MCF 10A (cell line): Measurements from ENCODE around the gene EHBP1L1. TPM values are rescaled to one million over a fixed set of nuclear protein-coding genes. Genes with fewer than 3 reads are reported as not detected.

Experiments
- BruUV-seq: library from RNA; stranded (reverse); fragments of 400-500 nt; replicated peaks from 2 replicates; lab custom pipeline; 2021; lab: Mats Ljungman, UMichigan
- CTCF ChIA-PET: fragments of 300-600 bp; sonication (Branson Sonifier 250); formaldehyde crosslinking; extraction: SDS; loops from one replicate; lab custom pipeline; 2021; ENCODE audit warnings: antibody characterized with exemption, inconsistent platforms; lab: Yijun Ruan, JAX
- POLR2A ChIA-PET: fragments of 300-600, 350-650 bp; sonication (Branson Sonifier 250); formaldehyde crosslinking; extraction: SDS; loops from one replicate; lab custom pipeline; 2020; ENCODE audit warnings: antibody characterized with exemption, inconsistent platforms; lab: Yijun Ruan, JAX
- DNase-seq: peaks from one replicate; pipeline ENCODE4 v3.0.0-alpha.2; 2018; ENCODE audit not compliant: unreplicated experiment
- H3K27ac Mint-ChIP-seq: one replicate; pipeline ENCODE4 v1.8.0; 2022; ENCODE audit warnings: mild to moderate bottlenecking, low read depth, mixed read lengths; ENCODE audit not compliant: unreplicated experiment
- H3K27me3 Mint-ChIP-seq: one replicate; pipeline ENCODE4 v1.8.0; 2022; ENCODE audit warnings: mixed read lengths; ENCODE audit not compliant: insufficient read depth, unreplicated experiment
- H3K36me3 Mint-ChIP-seq: one replicate; pipeline ENCODE4 v1.8.0; 2022; ENCODE audit warnings: mild to moderate bottlenecking, moderate library complexity, mixed read lengths; ENCODE audit not compliant: insufficient read depth, unreplicated experiment
- H3K4me1 Mint-ChIP-seq: one replicate; pipeline ENCODE4 v1.8.0; 2022; ENCODE audit warnings: mixed read lengths; ENCODE audit not compliant: insufficient read depth, unreplicated experiment
- H3K4me3 Mint-ChIP-seq: one replicate; pipeline ENCODE4 v1.8.0; 2022; ENCODE audit warnings: mild to moderate bottlenecking, moderate library complexity, mixed read lengths; ENCODE audit not compliant: unreplicated experiment
- H3K9me3 Mint-ChIP-seq: one replicate; pipeline ENCODE4 v1.8.0; 2022; ENCODE audit warnings: mixed read lengths; ENCODE audit not compliant: unreplicated experiment
- CTCF ChIP-seq: fragments of 200-600 bp; IDR thresholded peaks from one replicate; pipeline ENCODE4 v1.8.0; 2022; ENCODE audit warnings: antibody characterized with exemption, mild to moderate bottlenecking; ENCODE audit not compliant: unreplicated experiment
- intact Hi-C: fragments of 100-400 bp; cut with micrococcal nuclease; formaldehyde crosslinking; loops from 2 replicates; pipeline ENCODE4 v1.14.1; 2022
- total RNA-seq: library from RNA; stranded (reverse); gene quantifications from 2 replicates; pipeline ENCODE4 v1.2.3, GENCODE V29; 2022

EHBP1L1 gene
- total RNA-seq, 1 experiment from 2014 or later, result 31.3 TPM

GRCh38 chr11:65536412-65537295, 39.2 kb upstream of the EHBP1L1 start:
- intact Hi-C loops, result no loop called here
- no TSS peak for BruUV-seq
- Mint-ChIP-seq H3K27ac (no peak overlapping the region), H3K4me3 (no peak overlapping the region), H3K36me3 (peaks cover 16% of the 10 kb centered on the region), H3K4me1 (peaks cover under 1% of the 10 kb centered on the region), H3K27me3 (no peaks in the 10 kb centered on the region), H3K9me3 (no peaks in the 10 kb centered on the region)
- no peak for TF ChIP-seq CTCF
- CTCF ChIA-PET, result interaction anchor here (0.6 to 1.1 kb wide), 4 partner anchors 25 to 264 kb away, joined by 3 to 6 read pairs (median 4); no protein-coding TSS in a partner anchor
- no peak for DNase-seq
- POLR2A ChIA-PET, result interaction anchor here (0.8 to 1.2 kb wide), 3 partner anchors 12 to 29 kb away, joined by 3 to 5 read pairs (median 4); partner anchors contain the start of gene SCYL1

GRCh38 chr11:65537296-65537597, 38.6 kb upstream of the EHBP1L1 start:
- Mint-ChIP-seq H3K36me3 (peaks cover 10% of the 10 kb centered on the region), H3K4me1 (peaks cover 6% of the 10 kb centered on the region), H3K4me3 (no peak overlapping the region), H3K27ac (no peak overlapping the region), H3K27me3 (no peaks in the 10 kb centered on the region), H3K9me3 (no peaks in the 10 kb centered on the region)
- no peak for TF ChIP-seq CTCF
- ChIA-PET CTCF (interaction anchor here (0.6 to 1.1 kb wide), 3 partner anchors 25 to 264 kb away, joined by 3 to 5 read pairs (median 4); no protein-coding TSS in a partner anchor), POLR2A (interaction anchor here (1.5 kb wide), 1 partner anchor 38 kb away, joined by 4 read pairs; the partner anchor contains the start of gene EHBP1L1)
- DNase-seq, result no peak
- BruUV-seq, result no TSS peak
- intact Hi-C loops, result no loop called here

GRCh38 chr11:65537620-65538231, 38.1 kb upstream of the EHBP1L1 start:
- no peaks in the 10 kb centered on the region for H3K9me3 Mint-ChIP-seq
- no TSS peak for BruUV-seq
- ChIA-PET POLR2A (interaction anchor here (0.7 to 1.5 kb wide), 2 partner anchors 38 to 242 kb away, joined by 3 to 4 read pairs; partner anchors contain the start of gene EHBP1L1), CTCF (interaction anchor here (0.7 kb wide), 1 partner anchor 251 kb away, joined by 3 read pairs; no protein-coding TSS in a partner anchor)
- H3K27me3 Mint-ChIP-seq, result no peaks in the 10 kb centered on the region
- intact Hi-C loops, result no loop called here
- peak overlapping the region; percentile 36 for H3K4me3 Mint-ChIP-seq
- H3K4me1 Mint-ChIP-seq, result peaks cover 6% of the 10 kb centered on the region
- peaks cover 6% of the 10 kb centered on the region for H3K36me3 Mint-ChIP-seq
- H3K27ac Mint-ChIP-seq, result no peak overlapping the region
- no peak for DNase-seq
- TF ChIP-seq CTCF, result no peak
